ENCODE data around the gene TNC.

Gene TNC

GRCh38 chr9:115115924-115116323 is 2.0 kb downstream of the TNC start:
- no peak overlapping the region for H3K4me3 ChIP-seq (replicated peaks; ENCODE audit: low read depth, low read length)
- no peak for TF ChIP-seq CTCF (IDR thresholded peaks at IDR 0.05; ENCODE audit: low read length, missing control alignments)
- DNase-seq (ENCODE audit: low read depth), result peak; percentile 47

GRCh38 chr9:115115117-115115880 is 2.7 kb downstream of the TNC start:
- no peak for DNase-seq (ENCODE audit: low read depth)
- H3K4me3 ChIP-seq (replicated peaks; ENCODE audit: low read depth, low read length), result no peak overlapping the region
- TF ChIP-seq CTCF (IDR thresholded peaks at IDR 0.05; ENCODE audit: low read length, missing control alignments), result no peak

GRCh38 chr9:115114546-115114945 is 3.4 kb downstream of the TNC start:
- no peak overlapping the region for H3K4me3 ChIP-seq (replicated peaks; ENCODE audit: low read depth, low read length)

GRCh38 chr9:115114084-115114483 is 3.9 kb downstream of the TNC start:
- no peak overlapping the region for H3K4me3 ChIP-seq (replicated peaks; ENCODE audit: low read depth, low read length)
- TF ChIP-seq CTCF (IDR thresholded peaks at IDR 0.05; ENCODE audit: low read length, missing control alignments), result no peak
- DNase-seq (ENCODE audit: low read depth), result no peak

More at GRCh38 chr9:115114546-115114945, 3.4 kb downstream of the TNC start:
- no peak for TF ChIP-seq CTCF (IDR thresholded peaks at IDR 0.05; ENCODE audit: low read length, missing control alignments)
- no peak for DNase-seq (ENCODE audit: low read depth)

GRCh38 chr9:115111874-115112273 is 6.1 kb downstream of the TNC start:
- DNase-seq (ENCODE audit: low read depth), result no peak
- no peak for TF ChIP-seq CTCF (IDR thresholded peaks at IDR 0.05; ENCODE audit: low read length, missing control alignments)
- no peak overlapping the region for H3K4me3 ChIP-seq (replicated peaks; ENCODE audit: low read depth, low read length)

GRCh38 chr9:115109486-115109885 is 8.5 kb downstream of the TNC start:
- peak; percentile 59 for DNase-seq (ENCODE audit: low read depth)
- no peak for TF ChIP-seq CTCF (IDR thresholded peaks at IDR 0.05; ENCODE audit: low read length, missing control alignments)
- no peak overlapping the region for H3K4me3 ChIP-seq (replicated peaks; ENCODE audit: low read depth, low read length)

- no peak for DNase-seq (ENCODE audit: low read depth)
- no peak for TF ChIP-seq CTCF (IDR thresholded peaks at IDR 0.05; ENCODE audit: low read length, missing control alignments)
- no peak overlapping the region for H3K4me3 ChIP-seq (replicated peaks; ENCODE audit: low read depth, low read length)
Observed at GRCh38 chr9:115107701-115108100, 10.3 kb downstream of the TNC start.

Measured in fibroblast of pulmonary artery (primary cell).